OCI-M2 (cell line): ENCODE results near the gene FBN1.

ENCODE experiments used
- DNase-seq: peaks from one replicate; lab custom pipeline; 2025; ENCODE audit not compliant: unreplicated experiment; lab: John Stamatoyannopoulos, UW

FBN1 gene

GRCh38 chr15:48381861-48382260 lies 263.6 kb downstream of the FBN1 start:
- no peak for DNase-seq

DNA sequence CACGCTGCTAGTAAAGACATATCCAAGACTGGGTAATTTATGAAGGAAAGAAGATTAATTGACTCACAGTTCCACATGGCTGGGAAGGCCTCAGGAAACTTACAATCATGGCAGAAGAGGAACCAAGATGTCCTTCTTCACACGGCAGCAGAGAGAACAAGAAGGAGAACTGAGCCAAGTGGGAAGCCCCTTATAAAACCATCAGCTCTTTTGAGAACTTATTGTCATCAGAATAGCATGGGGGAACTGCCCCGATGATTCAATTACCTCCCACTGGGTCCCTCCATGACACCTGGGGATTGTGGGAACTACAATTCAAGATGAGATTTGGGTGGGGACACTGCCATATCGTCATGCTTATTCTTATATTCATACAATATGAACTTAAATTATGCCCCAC lies 265.3 kb downstream of the FBN1 start:
- no peak for DNase-seq

DNA sequence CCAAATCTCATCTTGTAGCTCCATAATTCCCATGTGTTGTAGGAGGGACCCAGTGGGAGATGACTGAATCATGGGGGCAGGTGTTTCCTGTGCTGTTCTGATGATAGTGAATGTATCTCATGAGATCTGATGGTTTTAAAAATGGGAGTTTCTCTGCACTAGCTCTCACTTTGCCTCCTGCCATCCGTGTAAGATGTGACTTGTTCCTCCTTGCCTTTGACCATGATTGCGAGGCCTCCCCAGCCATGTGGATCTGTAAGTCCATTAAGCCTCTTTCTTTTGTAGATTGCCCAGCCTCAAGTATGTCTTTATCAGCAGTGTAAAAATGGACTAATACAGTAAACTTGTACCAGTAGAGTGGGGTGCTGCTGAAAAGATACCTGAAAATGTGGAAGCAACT lies 269.7 kb downstream of the FBN1 start:
- no peak for DNase-seq

DNA sequence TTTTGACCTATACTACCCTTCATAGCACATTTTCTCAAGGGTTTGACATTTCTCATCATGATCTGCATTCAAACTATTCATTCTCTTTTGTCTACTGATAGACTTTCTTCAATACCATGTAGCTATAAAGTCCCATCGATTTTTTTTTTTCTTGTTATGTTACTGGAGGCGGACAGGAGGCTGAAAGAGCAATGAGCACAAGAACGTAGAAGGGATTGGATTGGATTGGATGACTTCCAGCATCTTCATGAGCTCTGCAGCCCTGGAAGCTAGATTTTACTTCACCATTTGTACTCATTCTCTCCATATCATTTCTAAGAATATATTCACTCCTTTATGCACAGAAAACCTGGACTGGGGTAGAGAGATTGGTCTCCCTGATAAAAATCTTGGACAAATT lies 271.0 kb downstream of the FBN1 start:
- no peak for DNase-seq

GRCh38 chr15:48373821-48374451 lies 271.6 kb downstream of the FBN1 start:
- no peak for DNase-seq

GRCh38 chr15:48371961-48372360 lies 273.5 kb downstream of the FBN1 start:
- DNase-seq: no peak

DNA sequence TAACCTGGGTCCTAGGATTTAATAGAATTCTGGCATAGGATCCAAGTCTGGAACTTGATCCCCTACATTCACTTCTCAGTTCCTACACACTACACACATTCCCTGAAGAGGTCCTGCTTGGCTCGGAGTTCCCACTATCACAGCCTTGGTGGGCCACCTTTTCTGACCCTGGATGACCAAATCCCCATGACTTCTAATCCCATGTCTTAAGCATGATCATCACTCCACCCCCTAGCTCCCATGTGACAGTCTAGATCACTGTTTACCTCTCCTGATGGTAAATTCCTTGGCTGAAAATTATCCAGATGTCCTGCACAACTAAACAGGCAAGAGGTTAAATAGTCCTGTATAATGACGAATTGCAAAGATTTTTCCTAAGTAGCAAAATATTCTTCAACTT lies 274.0 kb downstream of the FBN1 start:
- no peak for DNase-seq

- no peak for DNase-seq
These were observed 275.0 kb downstream of the FBN1 start for GRCh38 chr15:48370460-48370859.

DNA sequence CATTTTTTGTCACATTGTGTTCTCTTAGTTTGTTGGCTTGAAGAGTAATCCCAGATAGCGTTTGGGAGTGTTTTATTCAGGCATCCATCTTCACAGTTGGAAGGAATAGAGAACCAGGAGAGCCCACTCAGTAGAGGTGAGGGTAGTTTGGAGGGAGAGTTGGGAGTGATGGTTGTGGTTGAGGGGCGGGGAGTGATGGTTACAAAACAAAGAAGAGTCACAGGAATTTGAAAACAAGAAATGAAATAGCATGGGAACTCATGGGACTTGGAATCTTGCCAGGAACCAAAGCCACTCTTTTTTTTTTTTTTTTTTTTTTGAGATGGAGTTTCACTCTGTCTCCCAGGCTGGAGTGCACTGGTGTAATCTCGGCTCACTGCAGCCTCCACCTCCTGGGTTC lies 278.0 kb downstream of the FBN1 start:
- DNase-seq: no peak

DNA sequence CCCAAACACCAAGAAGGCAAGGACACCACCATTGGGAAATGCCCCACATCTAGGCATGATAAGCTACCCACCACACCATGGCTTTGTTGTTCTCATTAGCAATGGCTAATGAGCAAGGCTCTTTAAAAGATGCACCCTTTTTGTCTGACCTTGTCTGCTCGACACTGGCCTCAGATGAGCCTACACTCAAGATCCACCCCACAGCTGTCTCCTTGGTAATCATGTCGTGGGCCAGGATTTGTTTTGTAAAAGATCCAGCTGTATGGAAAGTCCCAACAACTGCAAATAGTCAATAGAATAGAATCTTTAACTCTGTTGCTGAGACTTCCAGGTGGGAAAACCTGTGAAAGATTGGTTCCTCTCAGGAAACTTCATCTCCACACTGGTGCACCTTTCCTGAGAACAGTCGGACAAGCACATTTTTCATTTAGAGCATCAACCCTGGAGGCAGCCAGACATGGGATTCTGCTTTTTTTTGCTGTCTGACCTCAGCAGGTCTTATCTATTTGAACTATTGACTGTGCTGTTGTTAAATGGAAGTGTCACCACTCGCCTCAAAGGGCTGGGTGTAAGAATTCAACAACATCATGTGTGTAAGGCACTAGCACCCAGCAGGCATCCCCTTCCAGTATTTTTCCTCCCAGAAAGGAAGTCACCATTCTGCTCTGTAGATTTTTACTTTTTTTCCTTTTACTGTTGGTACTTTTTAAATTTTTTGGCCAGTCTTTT lies 278.8 kb downstream of the FBN1 start:
- DNase-seq: no peak

GRCh38 chr15:48365575-48365974 lies 279.9 kb downstream of the FBN1 start:
- no peak for DNase-seq

DNA sequence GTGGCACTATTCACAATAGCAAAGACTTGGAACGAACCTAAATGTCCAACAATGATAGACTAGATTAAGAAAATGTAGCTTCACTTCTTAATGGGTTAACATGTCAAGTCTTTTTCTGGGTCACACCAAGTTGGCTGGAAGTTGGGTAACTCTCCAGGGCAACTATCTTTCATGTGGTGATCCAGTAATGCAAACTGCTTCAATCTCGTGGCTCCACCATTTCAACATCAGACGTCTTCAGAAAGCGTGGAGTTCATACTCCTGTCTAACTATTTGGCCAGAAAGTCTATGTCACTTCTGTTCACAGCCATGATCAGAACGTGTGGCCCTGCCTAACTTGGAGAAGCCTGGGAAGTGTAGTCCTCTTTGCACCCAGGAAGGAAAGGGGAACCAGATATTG lies 282.0 kb downstream of the FBN1 start:
- no peak for DNase-seq

GRCh38 chr15:48361685-48362084 lies 283.8 kb downstream of the FBN1 start:
- DNase-seq: no peak

DNA sequence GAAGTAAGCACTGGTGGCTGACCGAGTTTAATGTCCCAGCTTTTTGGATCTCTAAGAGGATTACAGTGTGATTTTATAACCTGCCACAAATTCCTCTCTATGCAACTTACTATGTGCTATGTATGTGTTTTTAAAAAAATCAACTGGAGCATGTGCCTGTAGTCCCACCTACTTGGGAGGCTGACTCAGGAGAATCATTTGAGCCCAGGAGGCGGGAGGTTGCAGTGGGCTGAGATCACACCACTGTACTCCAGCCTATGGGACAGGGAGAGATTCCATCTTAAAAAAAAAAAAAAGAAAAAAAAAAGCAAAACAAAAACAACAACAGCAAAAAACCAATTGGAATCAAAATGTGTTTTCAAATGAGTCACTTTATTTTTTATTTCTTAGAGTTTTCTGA lies 284.7 kb downstream of the FBN1 start:
- no peak for DNase-seq
